Measurements from ENCODE around the gene DOC2A. TPM values are rescaled to one million over a fixed set of nuclear protein-coding genes. Genes with fewer than 3 reads are reported as not detected.

The DOC2A gene
- total and polyA plus RNA-seq, 2 experiments from 2014 or later = 9.8 to 10.0 TPM

DNA sequence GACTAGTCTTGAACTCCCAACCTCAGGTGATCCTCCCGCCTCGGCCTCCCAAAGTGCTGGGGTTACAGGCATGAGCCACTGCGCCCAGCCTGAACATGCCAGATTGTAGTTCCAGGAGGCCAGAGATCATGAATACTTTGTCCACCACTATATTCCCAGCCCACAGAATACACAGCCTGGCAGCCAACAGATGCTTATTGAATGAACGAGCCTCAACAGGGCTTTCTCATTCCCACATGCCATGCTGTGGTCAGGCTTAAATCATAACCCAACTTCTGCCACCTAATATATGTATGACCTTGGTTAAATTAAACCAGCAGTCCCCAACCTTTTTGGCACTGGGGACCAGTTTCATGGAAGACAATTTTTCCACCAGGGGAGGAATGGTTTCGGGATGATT is 52.1 kb downstream of the DOC2A start (continued):
- TF ChIP-seq, protein P1, sequence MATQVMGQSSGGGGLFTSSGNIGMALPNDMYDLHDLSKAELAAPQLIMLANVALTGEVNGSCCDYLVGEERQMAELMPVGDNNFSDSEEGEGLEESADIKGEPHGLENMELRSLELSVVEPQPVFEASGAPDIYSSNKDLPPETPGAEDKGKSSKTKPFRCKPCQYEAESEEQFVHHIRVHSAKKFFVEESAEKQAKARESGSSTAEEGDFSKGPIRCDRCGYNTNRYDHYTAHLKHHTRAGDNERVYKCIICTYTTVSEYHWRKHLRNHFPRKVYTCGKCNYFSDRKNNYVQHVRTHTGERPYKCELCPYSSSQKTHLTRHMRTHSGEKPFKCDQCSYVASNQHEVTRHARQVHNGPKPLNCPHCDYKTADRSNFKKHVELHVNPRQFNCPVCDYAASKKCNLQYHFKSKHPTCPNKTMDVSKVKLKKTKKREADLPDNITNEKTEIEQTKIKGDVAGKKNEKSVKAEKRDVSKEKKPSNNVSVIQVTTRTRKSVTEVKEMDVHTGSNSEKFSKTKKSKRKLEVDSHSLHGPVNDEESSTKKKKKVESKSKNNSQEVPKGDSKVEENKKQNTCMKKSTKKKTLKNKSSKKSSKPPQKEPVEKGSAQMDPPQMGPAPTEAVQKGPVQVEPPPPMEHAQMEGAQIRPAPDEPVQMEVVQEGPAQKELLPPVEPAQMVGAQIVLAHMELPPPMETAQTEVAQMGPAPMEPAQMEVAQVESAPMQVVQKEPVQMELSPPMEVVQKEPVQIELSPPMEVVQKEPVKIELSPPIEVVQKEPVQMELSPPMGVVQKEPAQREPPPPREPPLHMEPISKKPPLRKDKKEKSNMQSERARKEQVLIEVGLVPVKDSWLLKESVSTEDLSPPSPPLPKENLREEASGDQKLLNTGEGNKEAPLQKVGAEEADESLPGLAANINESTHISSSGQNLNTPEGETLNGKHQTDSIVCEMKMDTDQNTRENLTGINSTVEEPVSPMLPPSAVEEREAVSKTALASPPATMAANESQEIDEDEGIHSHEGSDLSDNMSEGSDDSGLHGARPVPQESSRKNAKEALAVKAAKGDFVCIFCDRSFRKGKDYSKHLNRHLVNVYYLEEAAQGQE (IDR thresholded peaks at IDR 0.05; ENCODE audit: unreplicated experiment) = no peak

Other genes with a start within 250 kb of the DOC2A start
- not detected in 2 replicates for gene ZG16, start 232.8 kb downstream of the DOC2A start, total RNA-seq (2014; rRNA removed; shearing (Covaris generic))
- not detected in 2 replicates for gene ZG16, start 232.8 kb downstream of the DOC2A start, polyA plus RNA-seq (2016; fragmentation: Nextera tagmentation; extraction: Ambion mirVana)
- 179 and 192 TPM in 2 replicates for gene KIF22, start 220.3 kb downstream of the DOC2A start, total RNA-seq (2014; rRNA removed; shearing (Covaris generic))
- gene KIF22, start 220.3 kb downstream of the DOC2A start, polyA plus RNA-seq (2016; fragmentation: Nextera tagmentation; extraction: Ambion mirVana) = 110 and 120 TPM in 2 replicates
- gene MAZ, start 204.5 kb downstream of the DOC2A start, total RNA-seq (2014; rRNA removed; shearing (Covaris generic)) = 181 and 270 TPM in 2 replicates
- gene MAZ, start 204.5 kb downstream of the DOC2A start, polyA plus RNA-seq (2016; fragmentation: Nextera tagmentation; extraction: Ambion mirVana) = 155 and 170 TPM in 2 replicates
- gene PRRT2, start 198.8 kb downstream of the DOC2A start, total RNA-seq (2014; rRNA removed; shearing (Covaris generic)) = 8.9 and 13.3 TPM in 2 replicates
- 13.6 and 16.6 TPM in 2 replicates for gene PRRT2, start 198.8 kb downstream of the DOC2A start, polyA plus RNA-seq (2016; fragmentation: Nextera tagmentation; extraction: Ambion mirVana)
- gene PAGR1, start 194.9 kb downstream of the DOC2A start, total RNA-seq (2014; rRNA removed; shearing (Covaris generic)) = 59.7 and 67.6 TPM in 2 replicates
- gene PAGR1, start 194.9 kb downstream of the DOC2A start, polyA plus RNA-seq (2016; fragmentation: Nextera tagmentation; extraction: Ambion mirVana) = 76.7 and 78.7 TPM in 2 replicates
- gene MVP, start 190.6 kb downstream of the DOC2A start, total RNA-seq (2014; rRNA removed; shearing (Covaris generic)) = 2.6 and 3.7 TPM in 2 replicates
- gene MVP, start 190.6 kb downstream of the DOC2A start, polyA plus RNA-seq (2016; fragmentation: Nextera tagmentation; extraction: Ambion mirVana) = 1.4 and 2.0 TPM in 2 replicates
- 60.0 and 78.1 TPM in 2 replicates for gene CDIPT, start 147.8 kb downstream of the DOC2A start, total RNA-seq (2014; rRNA removed; shearing (Covaris generic))
- gene CDIPT, start 147.8 kb downstream of the DOC2A start, polyA plus RNA-seq (2016; fragmentation: Nextera tagmentation; extraction: Ambion mirVana) = 35.7 and 36.2 TPM in 2 replicates
- 55.8 and 71.9 TPM in 2 replicates for gene SEZ6L2, start 111.5 kb downstream of the DOC2A start, total RNA-seq (2014; rRNA removed; shearing (Covaris generic))
- 17.8 and 18.0 TPM in 2 replicates for gene SEZ6L2, start 111.5 kb downstream of the DOC2A start, polyA plus RNA-seq (2016; fragmentation: Nextera tagmentation; extraction: Ambion mirVana)
- gene ASPHD1, start 110.5 kb downstream of the DOC2A start, total RNA-seq (2014; rRNA removed; shearing (Covaris generic)) = 11.3 and 20.6 TPM in 2 replicates
- 12.4 and 15.5 TPM in 2 replicates for gene ASPHD1, start 110.5 kb downstream of the DOC2A start, polyA plus RNA-seq (2016; fragmentation: Nextera tagmentation; extraction: Ambion mirVana)
- 8.9 and 12.2 TPM in 2 replicates for gene KCTD13, start 84.8 kb downstream of the DOC2A start, total RNA-seq (2014; rRNA removed; shearing (Covaris generic))
- 8.7 and 10.1 TPM in 2 replicates for gene KCTD13, start 84.8 kb downstream of the DOC2A start, polyA plus RNA-seq (2016; fragmentation: Nextera tagmentation; extraction: Ambion mirVana)
- 39.2 and 50.0 TPM in 2 replicates for gene TMEM219, start 48.9 kb downstream of the DOC2A start, total RNA-seq (2014; rRNA removed; shearing (Covaris generic))
- 81.5 and 82.3 TPM in 2 replicates for gene TMEM219, start 48.9 kb downstream of the DOC2A start, polyA plus RNA-seq (2016; fragmentation: Nextera tagmentation; extraction: Ambion mirVana)
- 36.5 and 45.2 TPM in 2 replicates for gene TAOK2, start 37.2 kb downstream of the DOC2A start, total RNA-seq (2014; rRNA removed; shearing (Covaris generic))
- 8.8 and 10.1 TPM in 2 replicates for gene TAOK2, start 37.2 kb downstream of the DOC2A start, polyA plus RNA-seq (2016; fragmentation: Nextera tagmentation; extraction: Ambion mirVana)
- 10.4 and 13.4 TPM in 2 replicates for gene HIRIP3, start 15.4 kb downstream of the DOC2A start, total RNA-seq (2014; rRNA removed; shearing (Covaris generic))
- gene HIRIP3, start 15.4 kb downstream of the DOC2A start, polyA plus RNA-seq (2016; fragmentation: Nextera tagmentation; extraction: Ambion mirVana) = 18.5 and 19.1 TPM in 2 replicates
- 71.0 and 92.8 TPM in 2 replicates for gene INO80E, start 14.8 kb downstream of the DOC2A start, total RNA-seq (2014; rRNA removed; shearing (Covaris generic))
- gene INO80E, start 14.8 kb downstream of the DOC2A start, polyA plus RNA-seq (2016; fragmentation: Nextera tagmentation; extraction: Ambion mirVana) = 66.0 and 66.2 TPM in 2 replicates
- not detected in 2 replicates for gene C16orf92, start 12.2 kb upstream of the DOC2A start, total RNA-seq (2014; rRNA removed; shearing (Covaris generic))
- gene C16orf92, start 12.2 kb upstream of the DOC2A start, polyA plus RNA-seq (2016; fragmentation: Nextera tagmentation; extraction: Ambion mirVana) = 0.34 and 0.56 TPM in 2 replicates
- gene TLCD3B, start 20.2 kb upstream of the DOC2A start, total RNA-seq (2014; rRNA removed; shearing (Covaris generic)) = 28.2 and 37.4 TPM in 2 replicates
- gene TLCD3B, start 20.2 kb upstream of the DOC2A start, polyA plus RNA-seq (2016; fragmentation: Nextera tagmentation; extraction: Ambion mirVana) = 14.2 and 16.3 TPM in 2 replicates
- gene ALDOA, start 54.7 kb upstream of the DOC2A start, total RNA-seq (2014; rRNA removed; shearing (Covaris generic)) = 1,113 and 1,306 TPM in 2 replicates
- gene ALDOA, start 54.7 kb upstream of the DOC2A start, polyA plus RNA-seq (2016; fragmentation: Nextera tagmentation; extraction: Ambion mirVana) = 1,054 and 1,067 TPM in 2 replicates
- gene PPP4C, start 65.0 kb upstream of the DOC2A start, total RNA-seq (2014; rRNA removed; shearing (Covaris generic)) = 108 and 120 TPM in 2 replicates
- 169 and 170 TPM in 2 replicates for gene PPP4C, start 65.0 kb upstream of the DOC2A start, polyA plus RNA-seq (2016; fragmentation: Nextera tagmentation; extraction: Ambion mirVana)
- 1.1 and 2.3 TPM in 2 replicates for gene TBX6, start 80.9 kb upstream of the DOC2A start, total RNA-seq (2014; rRNA removed; shearing (Covaris generic))
- 1.9 and 2.4 TPM in 2 replicates for gene TBX6, start 80.9 kb upstream of the DOC2A start, polyA plus RNA-seq (2016; fragmentation: Nextera tagmentation; extraction: Ambion mirVana)
- gene YPEL3, start 85.2 kb upstream of the DOC2A start, total RNA-seq (2014; rRNA removed; shearing (Covaris generic)) = 21.8 and 27.8 TPM in 2 replicates
- 81.7 and 86.1 TPM in 2 replicates for gene YPEL3, start 85.2 kb upstream of the DOC2A start, polyA plus RNA-seq (2016; fragmentation: Nextera tagmentation; extraction: Ambion mirVana)
- gene GDPD3, start 102.5 kb upstream of the DOC2A start, total RNA-seq (2014; rRNA removed; shearing (Covaris generic)) = 0.94 TPM in 1 of 2 replicates, not detected in the other
- 1.1 and 1.4 TPM in 2 replicates for gene GDPD3, start 102.5 kb upstream of the DOC2A start, polyA plus RNA-seq (2016; fragmentation: Nextera tagmentation; extraction: Ambion mirVana)
- gene MAPK3, start 112.2 kb upstream of the DOC2A start, total RNA-seq (2014; rRNA removed; shearing (Covaris generic)) = 14.5 and 22.4 TPM in 2 replicates
- 17.9 and 19.7 TPM in 2 replicates for gene MAPK3, start 112.2 kb upstream of the DOC2A start, polyA plus RNA-seq (2016; fragmentation: Nextera tagmentation; extraction: Ambion mirVana)
- 17.9 and 23.5 TPM in 2 replicates for gene CORO1A, start 172.6 kb upstream of the DOC2A start, total RNA-seq (2014; rRNA removed; shearing (Covaris generic))
- 10.2 and 13.8 TPM in 2 replicates for gene CORO1A, start 172.6 kb upstream of the DOC2A start, polyA plus RNA-seq (2016; fragmentation: Nextera tagmentation; extraction: Ambion mirVana)
- 335 and 350 TPM in 2 replicates for gene BOLA2B, start 182.6 kb upstream of the DOC2A start, total RNA-seq (2014; rRNA removed; shearing (Covaris generic))
- 659 and 682 TPM in 2 replicates for gene BOLA2B, start 182.6 kb upstream of the DOC2A start, polyA plus RNA-seq (2016; fragmentation: Nextera tagmentation; extraction: Ambion mirVana)
- 27.3 and 29.5 TPM in 2 replicates for gene SLX1A, start 182.8 kb upstream of the DOC2A start, total RNA-seq (2014; rRNA removed; shearing (Covaris generic))
- gene SLX1A, start 182.8 kb upstream of the DOC2A start, polyA plus RNA-seq (2016; fragmentation: Nextera tagmentation; extraction: Ambion mirVana) = 97.5 and 112 TPM in 2 replicates
- 2.8 and 11.2 TPM in 2 replicates for gene SULT1A3, start 188.2 kb upstream of the DOC2A start, total RNA-seq (2014; rRNA removed; shearing (Covaris generic))
- gene SULT1A3, start 188.2 kb upstream of the DOC2A start, polyA plus RNA-seq (2016; fragmentation: Nextera tagmentation; extraction: Ambion mirVana) = 17.4 and 19.5 TPM in 2 replicates
- 2.2 and 7.6 TPM in 2 replicates for gene NPIPB13, start 237.5 kb upstream of the DOC2A start, total RNA-seq (2014; rRNA removed; shearing (Covaris generic))
- 5.7 and 7.5 TPM in 2 replicates for gene NPIPB13, start 237.5 kb upstream of the DOC2A start, polyA plus RNA-seq (2016; fragmentation: Nextera tagmentation; extraction: Ambion mirVana)

All from GM23338 (cell line).